ENCODE results near the gene XYLB. TPM values are rescaled to one million over a fixed set of nuclear protein-coding genes. Genes with fewer than 3 reads are reported as not detected.
"Not testable (repeated sequence)": the region's sequence is repeated elsewhere in the genome, so short reads cannot be mapped to it uniquely, and the experiment has no call there.

XYLB gene
- total RNA-seq, 2 donors from 2014 or later: 6.3 to 10.1 TPM

- Mint-ChIP-seq H3K36me3 (ENCODE audit: low read depth) (no peaks in the 10 kb centered on the region), H3K4me3 (no peak overlapping the region), H3K4me1 (no peaks in the 10 kb centered on the region), H3K27ac (no peak overlapping the region), H3K27me3 (peaks cover 7% of the 10 kb centered on the region), H3K9me3 (no peaks in the 10 kb centered on the region)
- ATAC-seq (replicated peaks): no peak
Measured at GRCh38 chr3:38315488-38316230, 30.9 kb upstream of the XYLB start.

DNA sequence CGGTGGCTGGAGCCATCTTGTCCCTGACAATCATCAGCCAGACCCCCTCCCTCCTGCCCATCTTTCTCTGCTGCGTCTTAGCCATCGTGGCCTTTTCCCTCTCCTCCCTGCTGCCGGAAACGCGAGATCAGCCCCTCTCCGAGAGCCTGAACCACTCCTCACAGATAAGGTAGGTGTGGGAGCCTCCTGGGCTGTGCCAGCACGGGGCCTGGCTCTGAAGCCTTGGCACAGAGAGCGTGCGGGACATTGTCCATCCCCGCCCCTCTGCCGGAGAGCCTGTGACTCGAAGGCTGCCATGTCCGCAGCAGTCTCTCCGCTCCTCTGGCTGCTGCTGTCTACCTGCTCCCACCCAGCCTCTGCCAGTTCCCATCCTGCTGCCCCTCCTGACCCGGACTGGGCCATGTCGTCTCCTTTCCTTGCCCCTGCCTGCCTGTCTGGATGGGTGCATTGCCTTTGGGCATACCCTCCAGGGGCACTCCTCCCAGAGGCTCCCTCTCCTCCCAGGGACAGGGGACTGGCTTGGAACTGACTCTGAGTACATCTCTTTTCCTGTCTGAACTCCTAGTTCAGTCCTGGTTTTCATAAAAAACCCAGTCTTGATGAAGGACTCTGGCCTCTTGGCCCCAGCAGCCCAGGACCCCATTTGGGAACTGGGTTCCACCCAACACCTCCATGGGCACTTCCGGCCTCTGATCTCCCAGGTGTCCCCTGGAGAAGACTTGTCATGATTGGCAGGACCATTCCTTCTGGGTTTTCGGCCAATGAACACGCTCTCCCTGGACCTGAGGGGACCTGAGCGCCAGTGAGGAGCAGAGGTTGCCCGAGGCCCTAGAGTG lies 30.0 kb upstream of the XYLB start:
- no peaks in the 10 kb centered on the region for H3K36me3 Mint-ChIP-seq (ENCODE audit: low read depth)
- H3K4me3 Mint-ChIP-seq: no peak overlapping the region
- no peaks in the 10 kb centered on the region for H3K4me1 Mint-ChIP-seq
- no peak overlapping the region for H3K27ac Mint-ChIP-seq
- ATAC-seq (replicated peaks): no peak
- H3K9me3 Mint-ChIP-seq: no peaks in the 10 kb centered on the region
- peaks cover 7% of the 10 kb centered on the region for H3K27me3 Mint-ChIP-seq

- no peak for ATAC-seq (replicated peaks)
- H3K4me3 Mint-ChIP-seq: no peak overlapping the region
- no peaks in the 10 kb centered on the region for H3K9me3 Mint-ChIP-seq
- no peaks in the 10 kb centered on the region for H3K36me3 Mint-ChIP-seq (ENCODE audit: low read depth)
- peaks cover 5% of the 10 kb centered on the region for H3K27me3 Mint-ChIP-seq
- no peak overlapping the region for H3K27ac Mint-ChIP-seq
- H3K4me1 Mint-ChIP-seq: no peaks in the 10 kb centered on the region
Measured at GRCh38 chr3:38317192-38317759, 29.3 kb upstream of the XYLB start.

DNA sequence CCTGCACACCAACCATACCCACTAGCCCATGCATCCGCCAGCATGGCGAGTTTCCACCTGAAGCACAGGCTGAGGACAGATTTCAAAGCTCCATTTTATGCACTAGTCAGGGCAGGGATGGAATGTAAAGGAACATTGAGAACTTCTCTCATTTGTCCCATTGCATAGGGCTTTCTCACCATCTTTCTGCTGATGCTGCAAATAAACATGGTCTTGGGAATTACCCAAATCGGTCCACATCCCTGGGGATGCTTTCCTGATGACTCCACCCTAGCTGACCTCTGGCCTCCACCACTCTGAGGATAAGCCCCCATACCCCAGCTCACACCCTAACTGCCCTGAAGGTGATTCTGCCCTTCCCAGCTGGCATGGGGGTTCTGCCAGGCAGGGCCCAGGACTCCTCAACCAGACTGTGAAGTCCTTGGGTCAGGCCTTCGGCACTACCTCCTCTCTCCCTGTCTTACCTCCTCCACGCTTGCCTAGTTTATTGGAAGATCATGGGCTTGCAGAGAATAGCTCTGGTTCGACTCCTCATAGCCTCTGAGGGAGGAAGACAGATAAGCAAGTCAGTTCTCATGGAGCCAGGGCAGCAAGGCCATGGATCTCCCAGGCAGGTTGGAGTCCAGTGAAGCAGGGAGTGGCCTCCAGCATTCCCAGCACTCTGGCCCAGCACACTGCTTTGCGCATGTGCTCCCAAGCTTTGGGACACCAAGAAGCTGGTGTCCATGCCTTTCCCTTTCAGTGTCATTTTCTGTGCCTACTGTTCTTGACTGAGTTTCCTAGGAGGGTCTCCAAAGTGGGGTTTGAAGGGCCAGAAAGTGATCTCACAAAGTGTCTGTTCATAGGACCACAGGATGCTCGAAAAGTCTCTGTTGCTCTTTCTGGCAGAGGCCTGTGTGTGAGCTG lies 27.6 kb upstream of the XYLB start:
- ATAC-seq (replicated peaks): no peak
- Mint-ChIP-seq H3K4me3 (no peak overlapping the region), H3K9me3 (no peaks in the 10 kb centered on the region), H3K36me3 (ENCODE audit: low read depth) (no peaks in the 10 kb centered on the region), H3K27ac (no peak overlapping the region), H3K4me1 (no peaks in the 10 kb centered on the region), H3K27me3 (no peaks in the 10 kb centered on the region)

DNA sequence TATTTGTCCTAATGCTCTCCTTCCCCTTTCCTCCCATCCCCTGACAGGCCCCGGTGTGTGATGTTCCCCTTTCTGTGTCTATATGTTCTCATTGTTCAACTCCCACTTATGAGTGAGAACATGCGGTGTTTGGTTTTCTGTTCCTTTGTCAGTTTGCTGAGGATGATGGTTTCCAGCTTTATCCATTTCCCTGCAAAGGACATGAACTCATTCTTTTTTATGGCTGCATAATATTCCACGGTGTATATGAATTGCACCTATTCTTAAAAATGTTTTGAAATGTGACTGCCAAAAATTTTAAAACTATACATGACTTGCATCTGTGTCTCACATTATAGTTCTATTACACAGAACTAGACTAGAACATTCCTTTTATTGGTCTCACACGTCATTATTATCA lies 25.9 kb upstream of the XYLB start:
- H3K9me3 Mint-ChIP-seq; H3K36me3 Mint-ChIP-seq (ENCODE audit: low read depth); H3K27ac Mint-ChIP-seq; H3K27me3 Mint-ChIP-seq; ATAC-seq (replicated peaks); H3K4me3 Mint-ChIP-seq; H3K4me1 Mint-ChIP-seq: not testable (repeated sequence)

DNA sequence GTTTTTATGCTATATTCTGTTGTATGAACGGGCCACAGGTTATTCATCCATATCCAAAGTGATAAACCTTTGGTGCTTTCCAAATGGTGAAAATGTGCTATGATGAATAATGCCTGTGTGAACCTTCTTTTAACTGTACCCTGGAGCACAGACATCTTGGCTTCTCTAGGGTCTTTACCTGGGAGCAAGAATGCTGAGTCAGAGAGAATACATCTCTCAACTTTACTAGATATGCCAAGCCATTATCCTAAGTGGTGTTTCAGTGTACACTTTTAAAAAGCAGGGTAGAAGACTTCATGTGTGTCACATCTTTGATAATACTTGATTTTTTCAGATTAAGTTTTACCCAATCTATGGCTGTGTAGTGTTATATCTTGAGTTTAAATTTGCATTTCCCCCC lies 23.5 kb upstream of the XYLB start:
- Mint-ChIP-seq H3K36me3 (ENCODE audit: low read depth) (no peaks in the 10 kb centered on the region), H3K9me3 (no peaks in the 10 kb centered on the region), H3K4me3 (no peak overlapping the region), H3K27ac (no peak overlapping the region), H3K4me1 (no peaks in the 10 kb centered on the region), H3K27me3 (no peaks in the 10 kb centered on the region)
- no peak for ATAC-seq (replicated peaks)

DNA sequence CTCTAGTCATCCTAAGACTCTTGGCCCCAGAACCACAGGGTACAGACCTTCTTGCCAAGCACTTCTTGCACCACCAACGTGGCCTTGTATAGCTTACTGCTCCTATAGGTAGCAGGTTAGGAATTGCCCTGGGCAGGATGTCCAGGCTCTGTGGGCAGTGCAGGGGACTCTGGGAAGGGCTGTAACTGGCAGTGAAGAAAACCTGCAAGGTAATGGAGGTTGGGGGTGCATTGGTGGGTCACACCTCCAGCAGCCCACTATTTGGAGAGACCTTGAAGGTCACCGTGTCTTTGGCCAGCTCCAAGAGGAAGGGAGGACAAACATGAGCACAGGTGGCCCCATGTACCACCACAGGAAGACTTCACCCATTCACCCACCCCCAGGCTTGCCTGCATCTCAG lies 21.3 kb upstream of the XYLB start:
- no peaks in the 10 kb centered on the region for H3K9me3 Mint-ChIP-seq
- no peaks in the 10 kb centered on the region for H3K27me3 Mint-ChIP-seq

GRCh38 chr3:38327335-38328009 lies 19.1 kb upstream of the XYLB start:
- H3K36me3 Mint-ChIP-seq (ENCODE audit: low read depth): no peaks in the 10 kb centered on the region
- no peaks in the 10 kb centered on the region for H3K9me3 Mint-ChIP-seq
- ATAC-seq (replicated peaks): peak; percentile 90
- no peaks in the 10 kb centered on the region for H3K4me1 Mint-ChIP-seq
- no peak overlapping the region for H3K27ac Mint-ChIP-seq
- no peak overlapping the region for H3K4me3 Mint-ChIP-seq
- no peaks in the 10 kb centered on the region for H3K27me3 Mint-ChIP-seq

More for the DNA sequence above, 21.3 kb upstream of the XYLB start:
- Mint-ChIP-seq H3K4me1 (no peaks in the 10 kb centered on the region), H3K36me3 (ENCODE audit: low read depth) (no peaks in the 10 kb centered on the region), H3K4me3 (no peak overlapping the region), H3K27ac (no peak overlapping the region)
- ATAC-seq (replicated peaks): no peak

DNA sequence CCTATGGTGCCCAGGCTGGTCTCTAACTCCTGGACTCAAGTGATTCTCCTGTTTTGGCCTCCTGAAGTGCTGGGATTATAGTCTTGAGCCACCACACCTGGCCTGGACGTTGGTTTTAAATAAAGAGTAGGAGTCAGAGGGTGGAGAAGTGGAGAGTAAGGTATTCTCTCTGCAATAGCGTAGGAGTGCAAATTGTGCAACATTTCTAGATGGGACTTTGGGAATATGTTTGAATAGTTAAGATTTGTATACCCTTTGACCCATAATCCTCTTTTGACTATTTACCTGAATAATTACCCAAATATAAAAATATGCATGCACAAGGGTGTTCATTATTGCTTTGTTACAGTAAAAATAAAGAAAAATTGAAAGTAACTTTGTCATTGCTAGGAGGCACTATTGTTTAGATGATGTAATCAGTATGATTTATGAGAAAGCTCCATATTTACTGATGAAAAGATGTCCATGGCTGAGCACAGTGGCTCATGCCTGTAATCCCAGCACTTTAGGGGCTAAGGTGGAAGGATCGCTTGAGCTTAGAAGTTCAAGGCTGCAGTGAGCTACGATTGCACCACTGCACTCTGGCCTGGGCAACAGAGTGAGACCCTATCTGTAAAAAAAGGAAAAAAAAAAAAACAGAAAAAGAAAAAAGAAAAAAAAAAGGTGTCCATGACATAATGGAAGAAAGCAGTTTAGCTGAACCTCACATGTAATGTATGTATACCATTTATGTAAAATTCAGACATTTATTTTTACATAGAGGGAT lies 15.1 kb upstream of the XYLB start:
- no peaks in the 10 kb centered on the region for H3K27me3 Mint-ChIP-seq
- no peaks in the 10 kb centered on the region for H3K4me1 Mint-ChIP-seq

DNA sequence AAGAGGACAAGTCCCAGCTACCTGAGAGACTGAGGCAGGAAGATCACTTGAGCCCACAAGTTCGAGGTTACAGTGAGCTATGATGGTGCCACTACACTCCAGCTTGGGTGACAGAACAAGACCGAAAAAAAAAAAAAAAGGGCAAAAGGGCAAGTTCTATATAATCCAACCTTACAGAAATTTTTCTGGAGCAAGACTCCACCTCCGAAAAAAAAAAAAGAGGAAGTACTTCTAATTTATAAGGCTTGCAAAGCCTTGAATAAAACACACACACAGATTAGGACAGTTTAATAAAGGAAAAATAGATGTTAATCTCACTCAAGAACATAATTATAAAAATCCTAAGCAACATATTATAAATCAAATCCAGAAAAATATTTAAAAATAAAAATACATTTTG lies 14.4 kb upstream of the XYLB start:
- Mint-ChIP-seq H3K36me3 (ENCODE audit: low read depth) (no peaks in the 10 kb centered on the region), H3K27ac (no peak overlapping the region), H3K9me3 (no peaks in the 10 kb centered on the region), H3K4me1 (no peaks in the 10 kb centered on the region), H3K4me3 (no peak overlapping the region), H3K27me3 (no peaks in the 10 kb centered on the region)
- ATAC-seq (replicated peaks): no peak

More for the DNA sequence above, 15.1 kb upstream of the XYLB start:
- H3K36me3 Mint-ChIP-seq (ENCODE audit: low read depth): no peaks in the 10 kb centered on the region
- H3K4me3 Mint-ChIP-seq: no peak overlapping the region
- no peak overlapping the region for H3K27ac Mint-ChIP-seq
- H3K9me3 Mint-ChIP-seq: no peaks in the 10 kb centered on the region
- no peak for ATAC-seq (replicated peaks)

- Mint-ChIP-seq H3K4me1 (no peaks in the 10 kb centered on the region), H3K27me3 (peaks cover under 1% of the 10 kb centered on the region), H3K9me3 (no peaks in the 10 kb centered on the region), H3K4me3 (no peak overlapping the region), H3K36me3 (ENCODE audit: low read depth) (no peaks in the 10 kb centered on the region), H3K27ac (no peak overlapping the region)
- ATAC-seq (replicated peaks): no peak
Measured at GRCh38 chr3:38334142-38335055, 12.2 kb upstream of the XYLB start.

GRCh38 chr3:38335263-38335662 lies 11.3 kb upstream of the XYLB start:
- H3K27ac Mint-ChIP-seq: no peak overlapping the region
- no peaks in the 10 kb centered on the region for H3K4me1 Mint-ChIP-seq

More at GRCh38 chr3:38335263-38335662, 11.3 kb upstream of the XYLB start:
- Mint-ChIP-seq H3K27me3 (peaks cover 4% of the 10 kb centered on the region), H3K4me3 (no peak overlapping the region), H3K9me3 (no peaks in the 10 kb centered on the region), H3K36me3 (ENCODE audit: low read depth) (no peaks in the 10 kb centered on the region)
- ATAC-seq (replicated peaks): no peak

Measured in activated T-helper 17 cell treated with anti-CD3 and anti-CD28 coated beads, Interleukin-2, amount 50 U/mL, for 72 hours (primary cell).